Measurements from ENCODE around the gene TIAM1. TPM values are rescaled to one million over a fixed set of nuclear protein-coding genes. Genes with fewer than 3 reads are reported as not detected.

The TIAM1 gene
- total and polyA plus RNA-seq, 2 of the 8 experiments (the other 6 are each of a cell fraction or from before 2014, with no cell fraction given): 10.1 to 30.7 TPM

DNA sequence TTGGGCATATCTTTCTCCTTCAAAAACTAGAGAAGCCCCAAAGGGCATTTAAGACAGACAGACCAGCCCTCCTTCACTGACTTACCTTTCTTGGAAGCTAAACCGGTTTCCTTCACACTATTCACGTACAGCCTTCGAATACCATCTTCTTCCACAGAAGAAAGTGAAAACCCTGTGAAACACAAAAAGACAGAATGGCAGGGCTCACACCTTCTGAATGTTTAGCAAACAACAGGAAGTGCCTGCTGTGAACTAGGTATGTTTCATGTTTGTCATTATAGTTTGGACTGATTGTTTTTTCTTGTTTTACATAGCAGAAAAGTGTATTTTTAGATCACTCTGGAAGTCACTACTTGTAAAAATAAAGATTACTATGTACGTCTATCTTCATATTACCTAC, 157.1 kb downstream of the TIAM1 start:
- WGBS, 2 experiments (ENCODE audit: extremely low coverage in 1 of 2, insufficient coverage in 1 of 2, insufficient read length in 1 of 2, insufficient replicate concordance in 2 of 2, low coverage in 1 of 2, low lambda C conversion rate in 2 of 2, missing lambda C conversion rate in 1 of 2): 74% methylated on average over 4 of the region's 4 CpGs; no CpG with 5 or more reads in 1 of the 2 experiments
- Histone ChIP-seq H2BK15ac (ENCODE audit: low read length) (no peak overlapping the region), H3K79me1 (ENCODE audit: low read depth, low read length) (no peaks in the 10 kb centered on the region), H3K4me1 (replicated peaks in 1 of 4; ENCODE audit: control insufficient read depth in 3 of 4, insufficient read depth in 4 of 4, low read length in 3 of 4) (no peaks in the 10 kb centered on the region; a peak in 1 of 7 replicates), H2BK20ac (ENCODE audit: low read length) (no peak overlapping the region), H3K36me3 (ENCODE audit: control insufficient read depth in 2 of 4, insufficient read depth in 4 of 4, low read length in 3 of 4) (peaks cover 0 to 4% (median 0%) of the 10 kb centered on the region in 4 experiments; a peak in 1 of 8 replicates), H3K14ac (ENCODE audit: insufficient read length) (no peak overlapping the region), H4K8ac (ENCODE audit: extremely low read depth, insufficient read depth, low read length) (no peak overlapping the region), H3K9me3 (ENCODE audit: insufficient read depth in 2 of 2, low read depth in 1 of 2, low read length in 1 of 2) (no peaks in the 10 kb centered on the region), H3K18ac (ENCODE audit: extremely low read depth, low read length) (no peak overlapping the region), H3K9ac (replicated peaks in 1 of 4; ENCODE audit: extremely low read depth in 1 of 4, low read depth in 3 of 4, low read length in 3 of 4) (no peak overlapping the region), H3K4me2 (ENCODE audit: insufficient read depth in 1 of 2, low read depth in 2 of 2, low read length in 2 of 2) (no peak overlapping the region), H3K27me3 (replicated peaks in 1 of 4; ENCODE audit: control insufficient read depth in 3 of 4, extremely low read depth in 1 of 4, insufficient read depth in 3 of 4, low read length in 3 of 4) (peaks cover 0 to 1% (median 0%) of the 10 kb centered on the region in 4 experiments; a peak in 1 of 7 replicates), H2AK5ac (ENCODE audit: low read depth, low read length) (no peak overlapping the region), H3K27ac (ENCODE audit: low read depth, low read length) (no peak overlapping the region), H2BK5ac (ENCODE audit: low read depth, low read length) (no peak overlapping the region), H3K4ac (replicated peaks; ENCODE audit: insufficient read length, low read depth, low read length) (no peak overlapping the region), H2BK12ac (ENCODE audit: low read depth, low read length) (no peak overlapping the region), H4K5ac (ENCODE audit: insufficient read length, low read depth, low read length) (no peak overlapping the region), H4K20me1 (replicated peaks in 1 of 2; ENCODE audit: control insufficient read depth in 1 of 2, insufficient read depth in 2 of 2, low read length in 2 of 2) (no peaks in the 10 kb centered on the region), H3K23ac (ENCODE audit: insufficient read length) (no peak overlapping the region), H3K23me2 (ENCODE audit: low read depth, low read length) (no peaks in the 10 kb centered on the region), H3K56ac (replicated peaks; ENCODE audit: insufficient read length, low read depth, low read length) (no peak overlapping the region), H3K4me3 (ENCODE audit: extremely low read depth in 1 of 4, insufficient read depth in 2 of 4, low read depth in 3 of 4, low read length in 4 of 4) (no peak overlapping the region), H2AFZ (ENCODE audit: low read length) (no peak overlapping the region), H2BK120ac (replicated peaks; ENCODE audit: low read depth, low read length) (no peak overlapping the region), H3K79me2 (ENCODE audit: control insufficient read depth in 1 of 2, insufficient read depth in 2 of 2, low read length in 2 of 2) (no peaks in the 10 kb centered on the region), H4K91ac (replicated peaks; ENCODE audit: insufficient read length, low read length) (no peak overlapping the region)
- ChIA-PET CTCF (ENCODE audit: partially characterized antibody) (interaction anchor here (1.1 to 1.2 kb wide), 2 partner anchors 11 to 88 kb away, joined by 3 to 4 read pairs; no protein-coding TSS in a partner anchor), POLR2A (ENCODE audit: partially characterized antibody) (interaction anchor here (0.8 kb wide), 1 partner anchor 372 kb away, joined by 3 read pairs; no protein-coding TSS in a partner anchor)
- DNase-seq (ENCODE audit: low read depth in 1 of 2, low spot score in 2 of 2) (no peak), FAIRE-seq (no peak)
- no peak for TF ChIP-seq CTBP2 (IDR thresholded peaks at IDR 0.05; ENCODE audit: borderline replicate concordance, insufficient read depth, insufficient read length, low read length)
- no peak for TF ChIP-seq CBX5 (IDR thresholded peaks at IDR 0.05; ENCODE audit: low read depth, low read length)
